NCI-H2081 treated with DMSO at 0.1 percent for 48 hours (cell line): ENCODE measurements around the gene RHAG.

ENCODE experiments used
- DNase-seq: peaks from one replicate; lab custom pipeline; 2025; lab: John Stamatoyannopoulos, UW

The RHAG gene

GRCh38 chr6:49564552-49564951, 72.1 kb downstream of the RHAG start:
- DNase-seq = no peak

GRCh38 chr6:49563006-49563886, 73.4 kb downstream of the RHAG start:
- no peak for DNase-seq

GRCh38 chr6:49558238-49558637, 78.4 kb downstream of the RHAG start:
- no peak for DNase-seq

GRCh38 chr6:49557177-49557576, 79.5 kb downstream of the RHAG start:
- no peak for DNase-seq

GRCh38 chr6:49556429-49556837, 80.2 kb downstream of the RHAG start:
- DNase-seq = no peak

- no peak for DNase-seq
Observed at GRCh38 chr6:49555951-49556350, 80.7 kb downstream of the RHAG start.
